H54 (cell line): ENCODE results near the gene ASPSCR1.
"Not testable (repeated sequence)": the region's sequence is repeated elsewhere in the genome, so short reads cannot be mapped to it uniquely, and the experiment has no call there.

Source experiments
- DNase-seq: peaks from one replicate; pipeline ENCODE4 v3.0.0; 2011; ENCODE audit warnings: low spot score, mixed read lengths; ENCODE audit not compliant: insufficient read length
- FAIRE-seq: peaks from 3 replicates; lab custom pipeline; 2011; peaks lifted over from hg19 to GRCh38; lab: Jason Lieb, UNC
- POLR2A ChIP-seq: IDR thresholded peaks from 2 replicates; pipeline ENCODE4 v1.6.1; 2011; ENCODE audit warnings: low read depth, mild to moderate bottlenecking, low read length

Gene ASPSCR1

GRCh38 chr17:81973432-81973831, 4.0 kb upstream of the ASPSCR1 start:
- DNase-seq = no peak
- no peak for FAIRE-seq
- no peak for TF ChIP-seq POLR2A

- no peak for FAIRE-seq
- no peak for TF ChIP-seq POLR2A
- no peak for DNase-seq
These were observed 858 bp upstream of the ASPSCR1 start for GRCh38 chr17:81976332-81977210.

- FAIRE-seq (no peak), DNase-seq (no peak)
- TF ChIP-seq POLR2A = no peak
These were observed 1.3 kb downstream of the ASPSCR1 start for GRCh38 chr17:81978524-81979298.

- FAIRE-seq = no peak
- no peak for TF ChIP-seq POLR2A
- no peak for DNase-seq
These were observed 2.7 kb downstream of the ASPSCR1 start for GRCh38 chr17:81980122-81980521.

GRCh38 chr17:81980707-81981343, 3.4 kb downstream of the ASPSCR1 start:
- no peak for FAIRE-seq
- TF ChIP-seq POLR2A = no peak
- no peak for DNase-seq

GRCh38 chr17:81981511-81981910, 4.1 kb downstream of the ASPSCR1 start:
- DNase-seq, FAIRE-seq: not testable (repeated sequence)

GRCh38 chr17:81983011-81983638, 5.7 kb downstream of the ASPSCR1 start:
- FAIRE-seq (no peak), DNase-seq (no peak)
- TF ChIP-seq POLR2A = no peak

GRCh38 chr17:81983639-81984373, 6.4 kb downstream of the ASPSCR1 start:
- no peak for TF ChIP-seq POLR2A
- FAIRE-seq = no peak
- DNase-seq = no peak

- no peak for FAIRE-seq
- DNase-seq = no peak
- no peak for TF ChIP-seq POLR2A
These were observed 7.5 kb downstream of the ASPSCR1 start for GRCh38 chr17:81984773-81985410.

GRCh38 chr17:81986606-81987005, 9.2 kb downstream of the ASPSCR1 start:
- no peak for TF ChIP-seq POLR2A
- DNase-seq = no peak

GRCh38 chr17:81987161-81987770, 9.8 kb downstream of the ASPSCR1 start:
- DNase-seq (no peak), FAIRE-seq (no peak)
- no peak for TF ChIP-seq POLR2A

More at GRCh38 chr17:81986606-81987005, 9.2 kb downstream of the ASPSCR1 start:
- FAIRE-seq = no peak
